ENCODE results near the gene FKBP5. TPM values are rescaled to one million over a fixed set of nuclear protein-coding genes. Genes with fewer than 3 reads are reported as not detected.

The FKBP5 gene
- polyA plus RNA-seq, 1 donor from 2014 or later = 1.2 TPM

- Histone ChIP-seq H3F3A (ENCODE audit: insufficient read depth, low read length, poor library complexity, severe bottlenecking) (no peaks in the 10 kb centered on the region), H3K9me3 (ENCODE audit: low read length) (no peaks in the 10 kb centered on the region), H4K20me1 (ENCODE audit: insufficient read depth) (no peaks in the 10 kb centered on the region), H3K4me2 (ENCODE audit: low read length) (no peak overlapping the region), H3K27me3 (ENCODE audit: insufficient read depth, low read depth, low read length) (no peaks in the 10 kb centered on the region), H3K4me3 (ENCODE audit: low read length) (no peak overlapping the region), H3K79me2 (replicated peaks; ENCODE audit: insufficient read depth, low read length) (no peaks in the 10 kb centered on the region), H3K9me2 (ENCODE audit: insufficient read depth, low read length) (no peaks in the 10 kb centered on the region), H3K36me3 (ENCODE audit: insufficient read depth, low read length) (no peaks in the 10 kb centered on the region), H3K9ac (ENCODE audit: low read length) (no peak overlapping the region), H2AFZ (ENCODE audit: low read depth, low read length) (no peak overlapping the region), H3K27ac (ENCODE audit: low read length) (no peak overlapping the region)
- TF ChIP-seq RAD21 (conservative IDR thresholded peaks at IDR 0.05) (no peak), SMC3 (conservative IDR thresholded peaks at IDR 0.05; ENCODE audit: poor library complexity) (no peak), EP300 (conservative IDR thresholded peaks at IDR 0.05; ENCODE audit: poor library complexity, severe bottlenecking) (no peak), MXI1 (conservative IDR thresholded peaks at IDR 0.05; ENCODE audit: poor library complexity, severe bottlenecking) (no peak), REST (IDR thresholded peaks at IDR 0.05; ENCODE audit: borderline replicate concordance) (no peak), EZH2 (IDR thresholded peaks at IDR 0.05; ENCODE audit: borderline replicate concordance, insufficient read depth, low read length, poor library complexity, severe bottlenecking) (no peak), TAF1 (IDR thresholded peaks at IDR 0.05; ENCODE audit: low read depth) (no peak), CTCF (IDR thresholded peaks at IDR 0.05; ENCODE audit: poor library complexity, severe bottlenecking) (no peak), POLR2AphosphoS5 (IDR thresholded peaks at IDR 0.05) (no peak)
Measured at GRCh38 chr6:35633579-35634089, 55.1 kb downstream of the FKBP5 start.

DNA sequence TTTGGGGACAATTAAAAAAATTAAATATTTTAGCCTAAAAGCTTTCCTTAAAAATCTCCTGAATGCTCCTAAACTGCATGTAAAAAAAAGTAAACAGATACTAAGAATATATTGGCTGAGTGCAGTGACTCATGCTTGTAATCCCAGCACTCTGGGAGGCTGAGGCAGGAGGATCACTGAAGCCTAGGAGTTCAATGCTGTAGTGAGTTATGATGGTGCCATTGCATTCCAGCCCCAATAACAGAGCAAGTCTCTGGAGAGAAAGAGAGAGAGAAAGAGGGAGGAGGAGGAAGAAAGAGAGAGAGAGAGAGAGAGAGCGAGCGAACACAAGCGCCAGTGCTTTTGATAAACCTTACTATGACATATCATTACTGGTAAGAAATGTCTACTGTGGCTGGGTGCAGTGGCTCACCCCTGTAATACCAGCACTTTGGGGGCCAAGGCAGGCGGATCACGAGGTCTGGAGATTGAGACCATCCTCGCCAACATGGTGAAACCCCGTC is 58.8 kb downstream of the FKBP5 start:
- H3K36me3 ChIP-seq (ENCODE audit: insufficient read depth, low read length) = no peaks in the 10 kb centered on the region
- no peaks in the 10 kb centered on the region for H3K9me2 ChIP-seq (ENCODE audit: insufficient read depth, low read length)
- H3K27ac ChIP-seq (ENCODE audit: low read length) = no peak overlapping the region
- TF ChIP-seq EP300 (conservative IDR thresholded peaks at IDR 0.05; ENCODE audit: poor library complexity, severe bottlenecking) (no peak), POLR2AphosphoS5 (IDR thresholded peaks at IDR 0.05) (no peak), EZH2 (IDR thresholded peaks at IDR 0.05; ENCODE audit: borderline replicate concordance, insufficient read depth, low read length, poor library complexity, severe bottlenecking) (no peak), MXI1 (conservative IDR thresholded peaks at IDR 0.05; ENCODE audit: poor library complexity, severe bottlenecking) (no peak), TAF1 (IDR thresholded peaks at IDR 0.05; ENCODE audit: low read depth) (no peak), SMC3 (conservative IDR thresholded peaks at IDR 0.05; ENCODE audit: poor library complexity) (no peak), REST (IDR thresholded peaks at IDR 0.05; ENCODE audit: borderline replicate concordance) (no peak), RAD21 (conservative IDR thresholded peaks at IDR 0.05) (no peak), CTCF (IDR thresholded peaks at IDR 0.05; ENCODE audit: poor library complexity, severe bottlenecking) (no peak)
- H3K4me3 ChIP-seq (ENCODE audit: low read length) = no peak overlapping the region
- no peaks in the 10 kb centered on the region for H4K20me1 ChIP-seq (ENCODE audit: insufficient read depth)
- H3K27me3 ChIP-seq (ENCODE audit: insufficient read depth, low read depth, low read length) = no peaks in the 10 kb centered on the region
- H3K9ac ChIP-seq (ENCODE audit: low read length) = no peak overlapping the region
- H3F3A ChIP-seq (ENCODE audit: insufficient read depth, low read length, poor library complexity, severe bottlenecking) = no peaks in the 10 kb centered on the region
- no peaks in the 10 kb centered on the region for H3K79me2 ChIP-seq (replicated peaks; ENCODE audit: insufficient read depth, low read length)
- H3K4me2 ChIP-seq (ENCODE audit: low read length) = no peak overlapping the region
- H2AFZ ChIP-seq (ENCODE audit: low read depth, low read length) = no peak overlapping the region
- H3K9me3 ChIP-seq (ENCODE audit: low read length) = no peaks in the 10 kb centered on the region

Measured in neural cell (in vitro differentiated cells).